ENCODE results near the gene CLIC4. TPM values are rescaled to one million over a fixed set of nuclear protein-coding genes. Genes with fewer than 3 reads are reported as not detected.
"Not testable (repeated sequence)": the region's sequence is repeated elsewhere in the genome, so short reads cannot be mapped to it uniquely, and the experiment has no call there.

Gene CLIC4
- total RNA-seq, 1 donor: 966 TPM

GRCh38 chr1:24728982-24729381 lies 16.3 kb upstream of the CLIC4 start:
- DNase-seq (ENCODE audit: low read depth): no peak
- TF ChIP-seq CTCF (IDR thresholded peaks at IDR 0.05; ENCODE audit: insufficient read depth, low read length): no peak
- H3K4me3 ChIP-seq (ENCODE audit: low read depth, low read length): no peak overlapping the region

GRCh38 chr1:24732186-24732885 lies 12.9 kb upstream of the CLIC4 start:
- no peak for DNase-seq (ENCODE audit: low read depth)
- TF ChIP-seq CTCF (IDR thresholded peaks at IDR 0.05; ENCODE audit: insufficient read depth, low read length): no peak
- H3K4me3 ChIP-seq (ENCODE audit: low read depth, low read length): no peak overlapping the region

- not testable (repeated sequence) for DNase-seq (ENCODE audit: low read depth); H3K4me3 ChIP-seq (ENCODE audit: low read depth, low read length)
Observed at GRCh38 chr1:24733342-24733741, 11.9 kb upstream of the CLIC4 start.

- no peak for DNase-seq (ENCODE audit: low read depth)
- no peak for TF ChIP-seq CTCF (IDR thresholded peaks at IDR 0.05; ENCODE audit: insufficient read depth, low read length)
- no peak overlapping the region for H3K4me3 ChIP-seq (ENCODE audit: low read depth, low read length)
Observed at GRCh38 chr1:24735156-24735508, 10.1 kb upstream of the CLIC4 start.

GRCh38 chr1:24735509-24736375 lies 9.5 kb upstream of the CLIC4 start:
- no peak overlapping the region for H3K4me3 ChIP-seq (ENCODE audit: low read depth, low read length)
- DNase-seq (ENCODE audit: low read depth): peak; percentile 64
- no peak for TF ChIP-seq CTCF (IDR thresholded peaks at IDR 0.05; ENCODE audit: insufficient read depth, low read length)

- DNase-seq (ENCODE audit: low read depth): no peak
- TF ChIP-seq CTCF (IDR thresholded peaks at IDR 0.05; ENCODE audit: insufficient read depth, low read length): no peak
- H3K4me3 ChIP-seq (ENCODE audit: low read depth, low read length): no peak overlapping the region
Observed at GRCh38 chr1:24737368-24738117, 7.7 kb upstream of the CLIC4 start.

- H3K4me3 ChIP-seq (ENCODE audit: low read depth, low read length): no peak overlapping the region
- no peak for TF ChIP-seq CTCF (IDR thresholded peaks at IDR 0.05; ENCODE audit: insufficient read depth, low read length)
- no peak for DNase-seq (ENCODE audit: low read depth)
Observed at GRCh38 chr1:24739241-24739640, 6.0 kb upstream of the CLIC4 start.

Data from fibroblast of the aortic adventitia (primary cell).